ENCODE measurements around the gene STOML2.

The STOML2 gene

DNA sequence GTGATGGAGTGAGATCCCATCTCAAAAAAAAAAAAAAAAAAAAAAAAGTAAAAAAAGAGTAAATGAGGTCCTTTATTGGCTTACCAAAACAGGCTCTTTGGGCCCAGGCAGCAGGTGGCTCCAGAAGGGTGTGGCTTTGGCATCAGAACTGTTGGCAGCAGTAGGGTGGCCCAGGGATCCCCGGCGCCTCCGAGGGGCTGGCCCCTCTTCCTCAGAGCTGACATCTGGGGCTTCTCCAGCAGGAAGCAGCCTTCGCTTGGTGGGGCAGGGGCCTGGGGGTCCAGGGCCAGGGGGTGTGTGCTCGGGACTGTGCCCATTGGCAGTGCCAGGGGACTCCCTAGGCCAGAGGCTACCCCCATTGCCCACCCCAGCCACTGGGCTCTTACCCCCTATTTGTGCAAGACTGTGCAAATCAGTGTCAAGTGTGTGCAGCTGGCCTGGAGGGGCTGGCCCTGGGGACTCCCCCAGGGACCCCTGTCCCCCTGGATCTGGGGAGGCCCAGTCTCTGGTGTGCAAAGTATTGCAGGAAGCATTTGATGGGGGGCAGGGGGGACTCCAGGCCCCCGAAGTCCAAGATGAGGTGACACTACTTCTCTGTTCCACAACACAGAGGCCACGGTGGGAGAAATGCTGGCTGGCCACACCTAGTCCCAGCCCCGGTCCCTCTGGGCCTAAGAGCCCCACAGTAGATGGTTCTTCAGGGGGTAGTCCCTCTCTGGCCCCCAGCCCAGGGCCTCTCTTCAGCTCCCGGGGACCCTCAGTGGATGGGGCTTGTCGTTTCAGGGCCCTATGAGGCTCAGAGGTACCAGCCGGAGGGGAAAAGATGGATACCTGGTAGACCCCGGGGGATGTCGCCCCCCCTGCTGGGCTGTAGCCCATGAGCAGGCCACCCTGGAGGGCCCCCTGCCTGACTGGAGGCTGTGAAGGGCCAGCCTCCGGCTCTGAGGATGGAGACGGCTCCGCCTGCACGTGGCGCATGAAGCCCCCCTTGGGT is 4.7 kb upstream of the STOML2 start:
- no peak for DNase-seq

DNA sequence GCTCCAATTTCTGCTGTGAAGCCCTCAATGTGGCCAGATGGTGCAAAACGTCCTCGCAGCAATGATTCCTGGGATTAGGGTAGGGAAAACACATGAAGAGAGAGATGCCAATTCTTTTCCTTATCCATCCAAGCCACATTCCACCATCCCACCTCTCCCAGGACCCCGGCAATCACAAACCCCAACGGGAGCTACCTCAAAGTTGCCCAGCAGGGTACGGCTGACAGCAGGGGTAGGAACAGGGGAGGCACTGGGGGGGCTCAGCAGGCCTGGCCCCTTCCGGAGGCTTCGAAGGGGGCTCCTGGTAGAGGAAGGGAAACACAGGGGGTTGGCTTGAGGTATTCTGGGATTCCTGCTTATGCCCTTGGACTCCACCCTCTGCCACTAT is 3.4 kb upstream of the STOML2 start:
- DNase-seq: no peak

DNA sequence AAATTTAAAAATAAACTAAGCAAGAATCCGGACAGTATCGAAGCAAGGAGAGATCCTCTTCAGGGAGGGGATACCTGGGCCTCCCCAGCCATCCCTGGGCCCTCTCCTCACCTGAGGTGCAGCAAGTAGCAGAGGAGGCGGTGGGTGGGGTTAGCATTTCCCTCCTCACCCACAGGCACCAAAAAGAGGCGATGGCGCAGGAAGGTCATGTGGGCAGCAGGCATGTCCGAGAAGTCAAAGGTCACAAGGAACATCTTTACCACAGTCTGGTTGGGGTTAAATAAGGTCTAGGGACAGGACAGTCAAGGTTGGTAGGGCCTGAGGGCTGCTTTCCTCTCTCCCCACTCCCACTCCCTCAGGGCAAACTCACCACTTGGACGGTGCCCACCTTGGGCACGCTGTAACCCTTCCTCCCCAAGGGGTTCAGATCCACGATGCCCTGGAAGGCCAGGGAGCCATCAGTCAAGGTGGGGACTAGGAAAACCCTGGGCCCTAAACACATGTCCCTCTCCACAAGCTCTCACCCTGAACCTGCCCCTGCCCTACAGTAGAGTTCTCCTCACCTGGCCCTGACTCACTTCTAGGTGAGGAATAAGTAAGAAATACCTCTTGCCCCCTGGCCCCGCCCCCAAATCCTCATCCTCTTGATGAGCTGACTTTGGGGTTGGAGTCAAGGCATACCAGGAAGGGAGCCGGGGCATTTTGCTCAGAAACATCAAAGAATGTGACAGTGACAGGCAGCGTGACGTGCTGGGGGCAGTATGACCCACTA is 2.8 kb upstream of the STOML2 start:
- no peak for DNase-seq

- no peak for DNase-seq
Measured at GRCh38 chr9:35105126-35105525, 2.2 kb upstream of the STOML2 start.

- no peak for DNase-seq
Measured at GRCh38 chr9:35104586-35104985, 1.7 kb upstream of the STOML2 start.

DNA sequence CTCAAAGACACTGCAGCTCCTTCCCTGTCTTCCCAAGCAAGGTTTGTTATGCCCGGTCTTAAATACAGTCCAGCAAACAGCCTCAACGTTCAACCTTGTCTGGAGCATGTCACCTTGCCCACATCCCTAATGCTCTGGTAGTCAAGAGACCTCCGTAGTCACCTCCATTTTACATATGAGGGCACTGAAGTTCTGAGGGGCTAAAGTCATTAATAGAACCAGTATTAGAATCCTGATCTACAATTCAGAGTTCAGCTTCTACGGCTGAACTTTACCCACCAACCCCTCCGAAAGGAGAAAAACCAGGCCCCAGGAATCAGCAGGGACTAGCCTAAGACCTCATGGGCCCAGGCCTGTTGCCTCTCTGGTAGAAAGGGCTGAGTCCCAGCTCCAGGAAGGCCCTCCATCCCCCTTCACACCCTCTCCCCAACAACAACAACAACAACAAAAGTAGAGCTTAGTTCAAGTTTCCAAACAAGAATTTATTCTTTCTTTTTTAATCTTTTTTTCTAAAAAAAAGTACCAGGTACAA is 795 bp upstream of the STOML2 start:
- DNase-seq: no peak

DNA sequence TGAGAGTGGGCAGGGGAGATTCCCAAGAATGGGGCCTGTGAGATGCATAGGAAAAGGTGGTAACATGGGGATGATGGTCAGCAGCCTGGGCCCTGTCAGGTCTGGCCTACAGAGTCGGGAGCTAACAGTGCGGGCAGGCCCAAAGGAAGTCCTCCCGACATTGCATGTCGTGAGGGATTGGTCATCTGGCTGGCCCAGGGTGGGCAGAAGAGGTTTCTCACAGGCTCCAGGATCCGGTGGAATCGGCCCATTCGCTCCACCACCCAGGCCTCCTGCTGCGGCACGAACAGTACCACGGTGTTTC is 514 bp downstream of the STOML2 start:
- DNase-seq: no peak

DNA sequence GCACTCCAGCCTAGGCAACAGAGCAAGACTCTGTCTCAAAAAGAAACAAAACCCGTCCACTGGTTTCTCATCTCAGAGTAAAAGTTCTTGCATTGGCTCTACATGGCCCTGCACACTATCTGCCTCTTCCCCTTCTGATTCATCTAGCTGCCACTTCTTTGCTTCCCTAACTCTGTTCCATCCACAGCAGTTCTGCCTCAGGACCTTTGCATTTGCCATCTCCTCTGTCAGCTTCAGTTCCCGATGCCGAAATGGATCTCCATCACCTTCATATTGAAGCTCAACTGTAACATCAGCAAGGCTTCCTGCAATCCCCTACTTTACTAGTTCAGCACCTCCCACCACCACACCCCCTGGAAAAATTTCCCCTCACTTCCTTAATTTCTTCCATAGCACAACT is 5.4 kb downstream of the STOML2 start:
- DNase-seq: no peak

- peak; percentile 61 for DNase-seq
Measured at GRCh38 chr9:35096035-35096849, 6.7 kb downstream of the STOML2 start, which contains the start of gene PIGO. Gene PIGO (minus strand): TSS chr9:35096591. CDS start chr9:35095565, 1,026 bp downstream.

DNA sequence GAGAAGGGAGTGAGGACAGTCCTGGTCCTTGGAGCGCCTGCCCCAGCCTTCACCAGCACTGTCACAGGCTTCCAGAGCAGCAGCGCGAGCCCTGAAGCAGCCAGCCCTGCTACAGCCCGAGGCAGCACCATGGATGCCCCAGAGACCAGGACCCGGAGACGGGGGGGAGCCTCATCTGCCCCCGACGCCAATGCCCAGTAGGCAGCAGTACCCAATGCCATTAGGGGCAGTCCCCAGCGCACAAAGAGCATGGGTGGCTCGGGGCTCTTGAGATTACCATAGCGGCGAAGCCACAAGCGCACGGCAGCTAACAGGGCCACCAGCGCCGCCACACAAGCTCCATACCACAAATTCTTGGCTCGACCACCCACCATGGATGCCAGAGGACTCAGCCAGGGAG is 11.4 kb downstream of the STOML2 start:
- no peak for DNase-seq

DNA sequence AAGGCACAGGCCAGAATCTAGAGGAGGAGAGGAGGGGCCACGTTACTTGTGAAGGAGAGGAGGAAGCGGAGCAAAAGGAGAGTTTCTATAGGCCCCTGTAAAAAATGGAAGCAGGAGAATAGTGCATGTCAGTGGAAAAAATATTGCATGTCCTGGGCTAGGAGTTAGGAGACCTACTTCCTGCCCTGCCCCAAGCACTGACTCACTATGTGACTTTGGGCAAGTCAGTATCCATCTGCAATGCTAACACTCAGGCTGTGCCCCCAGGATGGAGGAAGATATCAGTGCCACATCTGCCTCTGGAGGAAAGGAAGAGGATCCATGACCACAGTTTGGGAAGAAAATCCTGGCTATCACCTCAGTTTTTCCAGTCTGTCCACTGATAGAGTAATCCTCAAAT is 13.5 kb downstream of the STOML2 start:
- no peak for DNase-seq

DNA sequence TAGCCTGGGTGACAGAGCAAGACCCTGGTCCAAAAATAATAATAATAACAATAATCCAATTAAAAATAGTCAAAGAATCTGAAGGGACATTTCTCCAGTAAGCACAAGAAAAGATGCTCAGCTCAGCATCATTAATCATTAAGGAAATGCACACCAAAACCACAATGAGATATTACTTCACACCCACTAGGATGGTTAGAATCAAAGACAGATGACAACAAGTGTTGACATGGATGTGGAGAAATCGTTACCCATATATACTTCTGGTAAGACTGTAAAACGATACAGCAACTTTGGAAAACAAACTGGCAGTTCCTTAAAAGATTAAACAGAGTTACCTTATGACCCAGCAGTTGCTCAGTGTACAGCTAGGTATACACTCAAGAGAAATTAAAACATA is 17.9 kb downstream of the STOML2 start:
- DNase-seq: no peak

DNA sequence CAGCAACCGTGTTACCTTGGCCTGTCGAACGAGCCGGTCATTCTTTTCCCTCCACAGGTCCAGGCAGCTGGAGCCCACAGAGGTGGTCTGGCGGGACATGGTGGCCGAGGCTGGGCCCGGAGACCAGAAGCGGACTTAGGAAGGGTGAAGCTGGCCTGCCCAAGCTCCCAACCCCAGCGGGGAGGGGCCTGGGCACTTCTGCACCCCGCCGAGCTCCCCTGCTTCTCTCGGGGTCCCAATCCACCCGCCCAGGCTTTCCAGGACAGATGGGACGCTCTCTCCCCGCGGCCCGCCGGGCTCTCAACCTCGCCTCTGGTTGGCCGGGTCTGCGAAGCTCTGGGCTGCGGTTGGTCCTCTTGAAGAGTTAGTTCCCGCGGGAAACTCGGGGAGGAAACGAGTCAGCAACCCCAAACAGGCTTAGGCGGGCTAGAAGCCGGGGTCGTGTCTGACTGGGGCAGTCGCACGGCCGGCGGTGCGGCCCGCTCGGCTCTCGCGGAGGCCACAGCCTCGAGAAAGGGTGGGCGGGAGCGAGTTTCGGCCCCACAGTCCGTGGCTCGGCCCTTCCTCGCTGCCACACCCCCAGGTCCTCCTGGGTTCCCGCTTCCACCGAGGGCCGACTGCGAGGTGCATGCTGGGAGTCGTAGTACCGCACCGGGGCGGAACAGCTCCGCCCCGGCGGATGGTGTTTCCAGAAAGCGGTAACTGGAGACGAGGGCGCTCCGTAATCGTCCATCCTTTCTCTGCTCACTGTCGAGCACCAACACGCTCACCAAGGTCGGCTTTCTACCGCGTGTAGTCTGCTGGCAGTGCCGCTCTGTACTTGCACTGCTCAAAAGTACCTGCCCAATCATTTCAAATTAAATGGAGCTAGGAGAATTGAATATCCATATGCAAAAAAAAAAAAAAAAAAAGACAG is 23.2 kb downstream of the STOML2 start, which contains the start of gene FANCG:
Gene FANCG (minus strand): TSS at position 517 of the 916 bp plus-strand sequence. CDS start 418 bp downstream, at position 99.
- DNase-seq: peak; percentile 87

DNA sequence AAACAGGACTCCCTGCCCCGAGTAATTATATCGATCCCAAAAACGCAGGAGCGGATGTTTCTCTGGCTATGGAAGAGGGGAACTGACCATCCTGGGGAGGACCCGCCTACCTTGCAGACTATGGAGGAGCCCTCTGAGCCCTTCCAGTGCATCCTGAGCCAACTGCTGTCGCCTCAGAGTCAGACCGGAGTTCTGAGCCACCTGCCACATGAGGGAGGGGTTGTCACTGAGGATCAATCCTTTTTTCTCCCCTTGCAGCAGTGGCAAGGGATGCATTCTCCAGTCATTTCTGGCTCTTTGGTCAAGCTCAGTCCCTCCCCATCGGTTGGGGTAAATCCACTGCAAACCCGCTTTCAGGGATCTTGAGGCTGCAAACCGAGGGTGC is 23.9 kb downstream of the STOML2 start:
- no peak for DNase-seq

- no peak for DNase-seq
Measured at GRCh38 chr9:35078066-35078465, 24.9 kb downstream of the STOML2 start.

DNA sequence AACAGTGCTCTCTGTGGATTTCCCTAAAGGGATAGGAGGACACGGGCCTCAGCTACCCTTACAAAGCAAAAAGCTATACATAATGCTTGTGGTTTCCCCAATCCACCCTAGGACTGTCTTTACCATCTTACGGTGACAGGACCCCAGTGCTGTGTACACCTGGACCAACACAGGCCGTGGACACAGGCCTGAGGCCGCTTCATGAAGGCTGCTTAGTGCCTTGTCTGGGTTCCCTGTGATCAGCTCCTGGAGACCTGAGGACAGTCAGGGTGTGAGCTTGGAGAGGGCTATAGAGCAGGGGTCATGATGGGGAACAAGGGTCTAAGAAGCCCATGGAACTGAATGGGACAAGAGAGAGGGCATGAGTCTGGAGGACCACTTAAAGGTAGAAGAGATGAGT is 26.1 kb downstream of the STOML2 start:
- DNase-seq: no peak

DNA sequence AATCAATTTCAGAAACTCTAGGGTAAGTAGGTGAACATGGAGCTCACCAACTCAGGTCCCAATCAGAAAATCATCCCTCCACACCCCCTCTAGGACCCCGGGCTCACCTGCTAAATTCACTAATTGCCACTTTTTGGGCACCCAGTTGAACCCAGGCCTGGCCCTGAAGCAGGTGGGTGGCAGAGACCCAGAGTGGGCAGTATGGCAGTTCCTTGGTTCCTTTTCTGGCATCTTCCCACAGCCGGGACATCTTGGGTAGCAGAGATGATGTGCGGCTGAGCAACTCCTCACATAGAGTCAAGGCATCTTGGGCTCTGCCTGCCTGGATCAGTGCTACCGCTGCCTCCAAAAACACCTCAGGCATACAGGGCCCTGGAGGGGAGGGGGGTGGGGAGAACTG is 27.6 kb downstream of the STOML2 start:
- DNase-seq: no peak

DNA sequence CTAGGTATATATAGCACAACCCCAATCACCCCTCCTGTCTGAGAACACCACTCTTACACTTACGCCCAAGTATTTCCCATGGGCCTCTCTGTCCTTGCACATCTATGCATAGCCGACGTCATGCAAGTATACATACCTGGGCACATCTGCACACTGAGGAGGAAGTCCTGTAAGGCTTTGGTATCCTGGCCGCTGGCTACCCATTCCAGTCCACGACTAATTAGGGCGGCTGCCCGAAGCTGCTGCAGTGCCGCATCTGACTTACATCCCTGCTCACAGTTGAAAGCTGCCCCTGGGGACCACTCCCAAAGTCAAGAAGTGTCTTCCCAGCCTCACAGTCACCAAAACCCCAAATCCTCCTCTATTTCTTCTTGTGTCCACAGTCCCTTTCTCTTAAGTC is 28.1 kb downstream of the STOML2 start:
- no peak for DNase-seq

GRCh38 chr9:35074141-35074540 is 28.8 kb downstream of the STOML2 start:
- DNase-seq: no peak

DNA sequence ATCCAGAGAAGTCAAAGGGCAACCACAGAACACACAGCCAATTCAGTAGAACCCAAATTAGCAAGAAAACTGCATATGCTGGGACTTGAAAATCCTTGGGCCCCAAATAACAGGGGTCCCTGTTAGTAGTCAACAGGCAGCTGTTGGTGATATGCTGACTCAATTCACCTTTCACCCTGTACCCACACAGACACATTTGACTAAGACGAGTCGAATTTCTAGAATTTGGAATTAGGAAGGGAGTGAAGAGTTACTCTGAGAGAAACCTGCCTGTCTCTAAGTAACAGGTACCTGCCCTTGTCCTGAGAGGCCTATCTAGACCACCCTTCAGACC is 29.7 kb downstream of the STOML2 start:
- no peak for DNase-seq

GRCh38 chr9:35072461-35073278 is 30.3 kb downstream of the STOML2 start, which contains the start of gene VCP:
Gene VCP (minus strand): TSS chr9:35072625. CDS start chr9:35072353, 272 bp downstream.
- DNase-seq: peak; percentile 99
